NCI-H2171 treated with DMSO at 0.1 percent for 48 hours (cell line): ENCODE data around the gene KCNK4.
A peak's percentile ranks its signal among the peaks of the same experiment; 100 is the strongest.

Source experiments
- DNase-seq: peaks from one replicate; lab custom pipeline; 2025; lab: John Stamatoyannopoulos, UW

Gene KCNK4

GRCh38 chr11:64253481-64253880 is 37.6 kb upstream of the KCNK4 start:
- no peak for DNase-seq

GRCh38 chr11:64254326-64254725 is 36.8 kb upstream of the KCNK4 start:
- no peak for DNase-seq

- no peak for DNase-seq
These were observed 35.7 kb upstream of the KCNK4 start for GRCh38 chr11:64255135-64256128.

- no peak for DNase-seq
These were observed 34.8 kb upstream of the KCNK4 start for GRCh38 chr11:64256300-64256699.

GRCh38 chr11:64258356-64258755 is 32.7 kb upstream of the KCNK4 start:
- DNase-seq: no peak

GRCh38 chr11:64258946-64259532 is 32.1 kb upstream of the KCNK4 start:
- DNase-seq: no peak

GRCh38 chr11:64259533-64260067 is 31.5 kb upstream of the KCNK4 start:
- DNase-seq: no peak

GRCh38 chr11:64260147-64260708 is 30.9 kb upstream of the KCNK4 start:
- DNase-seq: no peak

- no peak for DNase-seq
These were observed 29.5 kb upstream of the KCNK4 start for GRCh38 chr11:64261556-64262080.

GRCh38 chr11:64262271-64263002 is 28.7 kb upstream of the KCNK4 start:
- DNase-seq: no peak

GRCh38 chr11:64263021-64263946 is 27.8 kb upstream of the KCNK4 start:
- no peak for DNase-seq

GRCh38 chr11:64263947-64264317 is 27.2 kb upstream of the KCNK4 start:
- no peak for DNase-seq

GRCh38 chr11:64264371-64264852 is 26.7 kb upstream of the KCNK4 start:
- DNase-seq: no peak

- no peak for DNase-seq
These were observed 25.6 kb upstream of the KCNK4 start for GRCh38 chr11:64265176-64266160.

- DNase-seq: no peak
These were observed 24.8 kb upstream of the KCNK4 start for GRCh38 chr11:64266339-64266738.

GRCh38 chr11:64267207-64267945 is 23.7 kb upstream of the KCNK4 start:
- peak; percentile 27 for DNase-seq

- peak; percentile 43 for DNase-seq
These were observed 22.8 kb upstream of the KCNK4 start for GRCh38 chr11:64268025-64268892.
